ENCODE measurements around the gene YKT6. TPM values are rescaled to one million over a fixed set of nuclear protein-coding genes. Genes with fewer than 3 reads are reported as not detected.

YKT6 gene
- total and polyA plus RNA-seq, 2 of the 8 experiments (the other 6 are each of a cell fraction or from before 2014, with no cell fraction given): 75.3 to 103 TPM

DNA sequence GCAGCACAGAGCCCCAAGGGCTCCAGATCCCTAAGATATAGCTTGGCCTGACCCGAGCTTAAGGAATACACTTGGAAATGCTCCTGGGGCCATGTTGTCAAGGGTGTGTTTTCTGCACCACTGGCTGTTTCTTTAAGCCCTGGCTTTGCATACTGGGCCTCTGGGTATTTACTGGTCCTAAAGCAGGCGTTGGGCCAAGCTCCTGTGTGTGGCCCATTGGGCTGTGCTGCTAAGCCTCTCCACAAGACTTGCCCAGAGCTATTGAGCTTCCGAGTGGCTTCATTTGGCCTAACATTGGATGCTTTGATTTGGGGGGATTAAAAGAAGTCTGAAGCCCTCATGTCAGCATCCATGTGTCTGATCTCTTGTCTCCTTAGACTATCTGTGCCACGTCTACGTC lies 5.2 kb downstream of the YKT6 start:
- DNase-seq (ENCODE audit: low read depth in 1 of 2, low spot score in 2 of 2) (no peak), FAIRE-seq (no peak)
- no peak overlapping the region for H2BK20ac ChIP-seq (ENCODE audit: low read length)
- H3K4me2 ChIP-seq (ENCODE audit: insufficient read depth in 1 of 2, low read depth in 2 of 2, low read length in 2 of 2): no peak overlapping the region
- H4K8ac ChIP-seq (ENCODE audit: extremely low read depth, insufficient read depth, low read length): no peak overlapping the region
- no peak overlapping the region for H2BK5ac ChIP-seq (ENCODE audit: low read depth, low read length)
- H3K18ac ChIP-seq (ENCODE audit: extremely low read depth, low read length): no peak overlapping the region
- no peak overlapping the region for H2AFZ ChIP-seq (ENCODE audit: low read length)
- H3K56ac ChIP-seq (replicated peaks; ENCODE audit: insufficient read length, low read depth, low read length): no peak overlapping the region
- 0 out of 2 replicates have a peak, but pooled peaks cover 4% of the 10 kb centered on the region for H3K23me2 ChIP-seq (ENCODE audit: low read depth, low read length)
- H3K36me3 ChIP-seq (ENCODE audit: control insufficient read depth in 2 of 4, insufficient read depth in 4 of 4, low read length in 3 of 4): peaks cover 18 to 53% (median 45%) of the 10 kb centered on the region in 4 experiments
- no peak overlapping the region for H2BK15ac ChIP-seq (ENCODE audit: low read length)
- H3K79me1 ChIP-seq (ENCODE audit: low read depth, low read length): no peaks in the 10 kb centered on the region; the same call in none of the 2 replicates
- no peak overlapping the region for H3K4ac ChIP-seq (replicated peaks; ENCODE audit: insufficient read length, low read depth, low read length)
- no peak overlapping the region for H2BK120ac ChIP-seq (replicated peaks; ENCODE audit: low read depth, low read length)
- peaks cover 0 to 2% (median 0%) of the 10 kb centered on the region in 4 experiments; a peak in 1 of 7 replicates for H3K4me1 ChIP-seq (replicated peaks in 1 of 4; ENCODE audit: control insufficient read depth in 3 of 4, insufficient read depth in 4 of 4, low read length in 3 of 4)
- no peak overlapping the region for H3K4me3 ChIP-seq (ENCODE audit: extremely low read depth in 1 of 4, insufficient read depth in 2 of 4, low read depth in 3 of 4, low read length in 4 of 4)
- H4K91ac ChIP-seq (replicated peaks; ENCODE audit: insufficient read length, low read length): no peak overlapping the region
- POLR2A ChIA-PET (ENCODE audit: partially characterized antibody): no interaction called here
- no peak overlapping the region for H3K23ac ChIP-seq (ENCODE audit: insufficient read length)
- no peak overlapping the region for H2AK5ac ChIP-seq (ENCODE audit: low read depth, low read length)
- H3K9ac ChIP-seq (replicated peaks in 1 of 4; ENCODE audit: extremely low read depth in 1 of 4, low read depth in 3 of 4, low read length in 3 of 4): no peak overlapping the region
- no peak overlapping the region for H3K27ac ChIP-seq (ENCODE audit: low read depth, low read length)
- H4K20me1 ChIP-seq (replicated peaks in 1 of 2; ENCODE audit: control insufficient read depth in 1 of 2, insufficient read depth in 2 of 2, low read length in 2 of 2): peaks cover 3 to 14% of the 10 kb centered on the region in 2 experiments
- no peak overlapping the region for H3K14ac ChIP-seq (ENCODE audit: insufficient read length)
- H3K79me2 ChIP-seq (ENCODE audit: control insufficient read depth in 1 of 2, insufficient read depth in 2 of 2, low read length in 2 of 2): peaks cover 18 to 32% of the 10 kb centered on the region in 2 experiments
- H4K5ac ChIP-seq (ENCODE audit: insufficient read length, low read depth, low read length): no peak overlapping the region
- H3K9me3 ChIP-seq (ENCODE audit: insufficient read depth in 2 of 2, low read depth in 1 of 2, low read length in 1 of 2): no peaks in the 10 kb centered on the region
- 89% methylated on average over 5 of the region's 5 CpGs; no CpG with 5 or more reads in 1 of the 2 experiments for WGBS, 2 experiments (ENCODE audit: extremely low coverage in 1 of 2, insufficient coverage in 1 of 2, insufficient read length in 1 of 2, insufficient replicate concordance in 2 of 2, low coverage in 1 of 2, low lambda C conversion rate in 2 of 2, missing lambda C conversion rate in 1 of 2)
- CTCF ChIA-PET (ENCODE audit: partially characterized antibody): interaction anchor here (0.6 to 2.5 kb wide), 4 partner anchors 8 to 52 kb away, joined by 3 to 9 read pairs (median 4); no protein-coding TSS in a partner anchor
- H3K27me3 ChIP-seq (replicated peaks in 1 of 4; ENCODE audit: control insufficient read depth in 3 of 4, extremely low read depth in 1 of 4, insufficient read depth in 3 of 4, low read length in 3 of 4): no peaks in the 10 kb centered on the region
- H2BK12ac ChIP-seq (ENCODE audit: low read depth, low read length): no peak overlapping the region
- TF ChIP-seq RNF2 (IDR thresholded peaks at IDR 0.05; ENCODE audit: borderline replicate concordance, low read depth, low read length, missing control alignments, poor library complexity, severe bottlenecking) (no peak), CEBPB (IDR thresholded peaks at IDR 0.05; ENCODE audit: low read depth, low read length) (no peak)

Measured in H1 (cell line).